ENCODE measurements around the gene PRKG1. TPM values are rescaled to one million over a fixed set of nuclear protein-coding genes. Genes with fewer than 3 reads are reported as not detected.

The PRKG1 gene
- total and polyA plus RNA-seq, 4 donors = 0.46 to 5.1 (median 1.5) TPM

DNA sequence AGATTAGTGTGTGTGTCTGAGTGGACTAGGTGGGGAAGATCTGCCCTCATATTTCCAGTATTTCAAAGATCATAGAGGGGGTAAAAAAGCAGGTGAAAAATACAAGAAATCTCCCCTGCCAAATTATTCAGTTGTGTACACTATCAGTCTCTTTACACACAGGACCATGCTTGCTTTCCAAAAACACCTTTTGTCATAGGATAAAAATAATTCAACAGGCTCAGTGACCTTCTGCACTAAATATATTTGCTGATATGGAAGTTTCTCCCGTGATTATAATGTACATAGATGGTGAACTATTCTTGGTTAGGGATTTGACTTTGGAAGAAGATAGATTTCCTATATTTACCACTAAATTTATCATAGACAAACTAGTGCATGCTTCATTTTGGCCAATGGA lies 649.8 kb downstream of the PRKG1 start:
- H3K36me3 ChIP-seq (ENCODE audit: control insufficient read depth in 4 of 4, insufficient read depth in 3 of 4, low read depth in 1 of 4, low read length in 3 of 4) = no peaks in the 10 kb centered on the region
- H3K27ac ChIP-seq (ENCODE audit: low read depth in 1 of 2, low read length in 2 of 2) = no peak overlapping the region
- no peaks in the 10 kb centered on the region for H3K9me3 ChIP-seq (ENCODE audit: control insufficient read depth in 4 of 4, low read length in 3 of 4)
- no peak for DNase-seq (ENCODE audit: low spot score)
- TF ChIP-seq, protein P1, sequence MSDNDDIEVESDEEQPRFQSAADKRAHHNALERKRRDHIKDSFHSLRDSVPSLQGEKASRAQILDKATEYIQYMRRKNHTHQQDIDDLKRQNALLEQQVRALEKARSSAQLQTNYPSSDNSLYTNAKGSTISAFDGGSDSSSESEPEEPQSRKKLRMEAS (IDR thresholded peaks at IDR 0.05) = no peak
- TF ChIP-seq HNF4A (conservative IDR thresholded peaks at IDR 0.05) = no peak
- TF ChIP-seq, protein P2, sequence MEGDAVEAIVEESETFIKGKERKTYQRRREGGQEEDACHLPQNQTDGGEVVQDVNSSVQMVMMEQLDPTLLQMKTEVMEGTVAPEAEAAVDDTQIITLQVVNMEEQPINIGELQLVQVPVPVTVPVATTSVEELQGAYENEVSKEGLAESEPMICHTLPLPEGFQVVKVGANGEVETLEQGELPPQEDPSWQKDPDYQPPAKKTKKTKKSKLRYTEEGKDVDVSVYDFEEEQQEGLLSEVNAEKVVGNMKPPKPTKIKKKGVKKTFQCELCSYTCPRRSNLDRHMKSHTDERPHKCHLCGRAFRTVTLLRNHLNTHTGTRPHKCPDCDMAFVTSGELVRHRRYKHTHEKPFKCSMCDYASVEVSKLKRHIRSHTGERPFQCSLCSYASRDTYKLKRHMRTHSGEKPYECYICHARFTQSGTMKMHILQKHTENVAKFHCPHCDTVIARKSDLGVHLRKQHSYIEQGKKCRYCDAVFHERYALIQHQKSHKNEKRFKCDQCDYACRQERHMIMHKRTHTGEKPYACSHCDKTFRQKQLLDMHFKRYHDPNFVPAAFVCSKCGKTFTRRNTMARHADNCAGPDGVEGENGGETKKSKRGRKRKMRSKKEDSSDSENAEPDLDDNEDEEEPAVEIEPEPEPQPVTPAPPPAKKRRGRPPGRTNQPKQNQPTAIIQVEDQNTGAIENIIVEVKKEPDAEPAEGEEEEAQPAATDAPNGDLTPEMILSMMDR (IDR thresholded peaks at IDR 0.05; ENCODE audit: low read depth, low read length, missing input control) = no peak
- TF ChIP-seq GABPA (IDR thresholded peaks at IDR 0.05 in 1 of 2, conservative IDR thresholded peaks at IDR 0.05 in 1 of 2) = no peak
- TF ChIP-seq EGR1 (IDR thresholded peaks at IDR 0.05; ENCODE audit: low read depth in 2 of 2) = no peak
- TF ChIP-seq YY1 (IDR thresholded peaks at IDR 0.05) = no peak
- no peak for TF ChIP-seq RAD21 (IDR thresholded peaks at IDR 0.05)
- TF ChIP-seq TAF1 (conservative IDR thresholded peaks at IDR 0.05) = no peak
- no peak for TF ChIP-seq FOXA2 (IDR thresholded peaks at IDR 0.05)
- TF ChIP-seq JUND (IDR thresholded peaks at IDR 0.05) = no peak
- TF ChIP-seq SP1 (IDR thresholded peaks at IDR 0.05) = no peak
- TF ChIP-seq, protein P3, sequence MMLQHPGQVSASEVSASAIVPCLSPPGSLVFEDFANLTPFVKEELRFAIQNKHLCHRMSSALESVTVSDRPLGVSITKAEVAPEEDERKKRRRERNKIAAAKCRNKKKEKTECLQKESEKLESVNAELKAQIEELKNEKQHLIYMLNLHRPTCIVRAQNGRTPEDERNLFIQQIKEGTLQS (IDR thresholded peaks at IDR 0.05) = no peak
- no peak for TF ChIP-seq RXRA (IDR thresholded peaks at IDR 0.05)
- TF ChIP-seq, protein P4, sequence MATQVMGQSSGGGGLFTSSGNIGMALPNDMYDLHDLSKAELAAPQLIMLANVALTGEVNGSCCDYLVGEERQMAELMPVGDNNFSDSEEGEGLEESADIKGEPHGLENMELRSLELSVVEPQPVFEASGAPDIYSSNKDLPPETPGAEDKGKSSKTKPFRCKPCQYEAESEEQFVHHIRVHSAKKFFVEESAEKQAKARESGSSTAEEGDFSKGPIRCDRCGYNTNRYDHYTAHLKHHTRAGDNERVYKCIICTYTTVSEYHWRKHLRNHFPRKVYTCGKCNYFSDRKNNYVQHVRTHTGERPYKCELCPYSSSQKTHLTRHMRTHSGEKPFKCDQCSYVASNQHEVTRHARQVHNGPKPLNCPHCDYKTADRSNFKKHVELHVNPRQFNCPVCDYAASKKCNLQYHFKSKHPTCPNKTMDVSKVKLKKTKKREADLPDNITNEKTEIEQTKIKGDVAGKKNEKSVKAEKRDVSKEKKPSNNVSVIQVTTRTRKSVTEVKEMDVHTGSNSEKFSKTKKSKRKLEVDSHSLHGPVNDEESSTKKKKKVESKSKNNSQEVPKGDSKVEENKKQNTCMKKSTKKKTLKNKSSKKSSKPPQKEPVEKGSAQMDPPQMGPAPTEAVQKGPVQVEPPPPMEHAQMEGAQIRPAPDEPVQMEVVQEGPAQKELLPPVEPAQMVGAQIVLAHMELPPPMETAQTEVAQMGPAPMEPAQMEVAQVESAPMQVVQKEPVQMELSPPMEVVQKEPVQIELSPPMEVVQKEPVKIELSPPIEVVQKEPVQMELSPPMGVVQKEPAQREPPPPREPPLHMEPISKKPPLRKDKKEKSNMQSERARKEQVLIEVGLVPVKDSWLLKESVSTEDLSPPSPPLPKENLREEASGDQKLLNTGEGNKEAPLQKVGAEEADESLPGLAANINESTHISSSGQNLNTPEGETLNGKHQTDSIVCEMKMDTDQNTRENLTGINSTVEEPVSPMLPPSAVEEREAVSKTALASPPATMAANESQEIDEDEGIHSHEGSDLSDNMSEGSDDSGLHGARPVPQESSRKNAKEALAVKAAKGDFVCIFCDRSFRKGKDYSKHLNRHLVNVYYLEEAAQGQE (IDR thresholded peaks at IDR 0.05) = no peak
- TF ChIP-seq FOXA1 (IDR thresholded peaks at IDR 0.05) = no peak
- TF ChIP-seq HNF4G (IDR thresholded peaks at IDR 0.05) = no peak
- no peak overlapping the region for H3K4me3 ChIP-seq (ENCODE audit: low read depth in 1 of 3, low read length in 3 of 3)
- no peak overlapping the region for H3K9ac ChIP-seq (ENCODE audit: low read depth in 1 of 2, low read length in 2 of 2)
- peaks cover 0 to 2% (median 0%) of the 10 kb centered on the region in 4 donors for H3K27me3 ChIP-seq (ENCODE audit: control insufficient read depth in 4 of 4, insufficient read depth in 4 of 4, low read length in 3 of 4)
- 46% methylated on average over 1 of the region's 1 CpG for WGBS
- no peaks in the 10 kb centered on the region for H3K4me1 ChIP-seq (ENCODE audit: control insufficient read depth in 4 of 4, insufficient read depth in 4 of 4, low read length in 3 of 4)

DNA sequence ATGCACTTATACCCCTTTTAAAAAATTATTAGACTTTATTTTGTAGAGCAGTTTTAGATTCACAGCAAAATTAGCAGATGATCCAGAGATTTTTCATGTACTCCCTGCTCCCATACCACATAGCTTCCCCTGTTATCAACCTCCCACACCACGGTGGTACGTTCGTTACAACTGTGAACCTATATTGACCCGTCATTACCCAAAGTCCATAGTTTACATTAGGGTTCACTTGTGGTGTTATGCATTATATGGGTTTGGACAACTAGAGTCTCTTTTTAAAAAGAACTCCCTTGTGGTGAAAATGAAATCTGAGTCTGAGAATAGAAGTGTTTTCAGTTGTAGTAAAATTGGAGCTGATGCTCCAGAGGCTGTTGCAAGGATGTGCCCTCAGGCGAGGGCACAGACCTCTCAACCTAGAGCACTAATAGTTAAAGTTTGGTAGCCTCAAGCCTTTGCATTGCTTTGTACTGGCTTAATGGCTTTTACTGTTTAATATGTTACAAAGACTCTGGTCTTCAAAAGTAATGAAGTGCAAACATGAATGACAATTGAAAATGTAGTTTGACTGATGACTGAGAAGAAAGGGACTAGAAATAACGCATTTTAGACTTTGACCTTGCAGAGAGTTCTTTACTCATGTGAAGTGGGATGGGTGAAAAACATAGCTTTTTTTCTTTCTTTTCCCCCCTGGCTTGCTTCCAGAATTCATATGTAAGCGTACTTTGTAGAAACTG lies 655.7 kb downstream of the PRKG1 start:
- no peak for DNase-seq (ENCODE audit: low spot score)
- 46% methylated on average over 7 of the region's 7 CpGs for WGBS
- Histone ChIP-seq H3K9me3 (ENCODE audit: control insufficient read depth in 4 of 4, low read length in 3 of 4) (no peaks in the 10 kb centered on the region), H3K9ac (ENCODE audit: low read depth in 1 of 2, low read length in 2 of 2) (no peak overlapping the region), H3K27me3 (ENCODE audit: control insufficient read depth in 4 of 4, insufficient read depth in 4 of 4, low read length in 3 of 4) (no peaks in the 10 kb centered on the region), H3K4me1 (ENCODE audit: control insufficient read depth in 4 of 4, insufficient read depth in 4 of 4, low read length in 3 of 4) (no peaks in the 10 kb centered on the region), H3K27ac (ENCODE audit: low read depth in 1 of 2, low read length in 2 of 2) (no peak overlapping the region), H3K4me3 (ENCODE audit: low read depth in 1 of 3, low read length in 3 of 3) (no peak overlapping the region), H3K36me3 (ENCODE audit: control insufficient read depth in 4 of 4, insufficient read depth in 3 of 4, low read depth in 1 of 4, low read length in 3 of 4) (no peaks in the 10 kb centered on the region)
- TF ChIP-seq NR2F2 (IDR thresholded peaks at IDR 0.05) (no peak), YY1 (IDR thresholded peaks at IDR 0.05) (no peak), GABPA (IDR thresholded peaks at IDR 0.05 in 1 of 2, conservative IDR thresholded peaks at IDR 0.05 in 1 of 2) (no peak)
- TF ChIP-seq, protein P5, sequence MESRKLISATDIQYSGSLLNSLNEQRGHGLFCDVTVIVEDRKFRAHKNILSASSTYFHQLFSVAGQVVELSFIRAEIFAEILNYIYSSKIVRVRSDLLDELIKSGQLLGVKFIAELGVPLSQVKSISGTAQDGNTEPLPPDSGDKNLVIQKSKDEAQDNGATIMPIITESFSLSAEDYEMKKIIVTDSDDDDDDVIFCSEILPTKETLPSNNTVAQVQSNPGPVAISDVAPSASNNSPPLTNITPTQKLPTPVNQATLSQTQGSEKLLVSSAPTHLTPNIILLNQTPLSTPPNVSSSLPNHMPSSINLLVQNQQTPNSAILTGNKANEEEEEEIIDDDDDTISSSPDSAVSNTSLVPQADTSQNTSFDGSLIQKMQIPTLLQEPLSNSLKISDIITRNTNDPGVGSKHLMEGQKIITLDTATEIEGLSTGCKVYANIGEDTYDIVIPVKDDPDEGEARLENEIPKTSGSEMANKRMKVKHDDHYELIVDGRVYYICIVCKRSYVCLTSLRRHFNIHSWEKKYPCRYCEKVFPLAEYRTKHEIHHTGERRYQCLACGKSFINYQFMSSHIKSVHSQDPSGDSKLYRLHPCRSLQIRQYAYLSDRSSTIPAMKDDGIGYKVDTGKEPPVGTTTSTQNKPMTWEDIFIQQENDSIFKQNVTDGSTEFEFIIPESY (IDR thresholded peaks at IDR 0.05) = no peak
